HEK293T (cell line): ENCODE measurements around the gene CBFA2T2.
"Not testable (repeated sequence)": the region's sequence is repeated elsewhere in the genome, so short reads cannot be mapped to it uniquely, and the experiment has no call there.

Experiments
- CTCF ChIA-PET: fragments of 350-600 bp; formaldehyde crosslinking; extraction: SDS; loops from one replicate; lab custom pipeline; 2021; ENCODE audit warnings: antibody characterized with exemption, inconsistent platforms; lab: Yijun Ruan, JAX
- POLR2A ChIA-PET: fragments of 350-600 bp; formaldehyde crosslinking; extraction: SDS; loops from one replicate; lab custom pipeline; 2020; ENCODE audit warnings: antibody characterized with exemption, inconsistent platforms; lab: Yijun Ruan, JAX
- DNase-seq: peaks from one replicate; pipeline ENCODE4 v3.0.0; 2012; ENCODE audit warnings: mixed read lengths; ENCODE audit errors: extremely low spot score
- ARNT ChIP-seq: fragments of 450-650 bp; IDR thresholded peaks from 2 replicates; pipeline ENCODE4 v1.6.1; 2017; ENCODE audit warnings: mild to moderate bottlenecking
- BHLHE40 ChIP-seq: fragments of 450-650 bp; IDR thresholded peaks from 2 replicates; pipeline ENCODE4 v1.6.1; 2016; ENCODE audit warnings: mild to moderate bottlenecking, moderate library complexity, borderline replicate concordance
- CTBP1 ChIP-seq: fragments of 450-650 bp; IDR thresholded peaks from 2 replicates; pipeline ENCODE4 v1.6.1; 2016; ENCODE audit warnings: borderline replicate concordance
- ELF4 ChIP-seq: fragments of 450-650 bp; IDR thresholded peaks from 2 replicates; pipeline ENCODE4 v1.6.1; 2017; ENCODE audit warnings: antibody characterized with exemption
- FOXA1 ChIP-seq: fragments of 450-650 bp; IDR thresholded peaks from 2 replicates; pipeline ENCODE4 v1.6.1; 2016; ENCODE audit warnings: mild to moderate bottlenecking
- FOXK2 ChIP-seq: fragments of 450-650 bp; IDR thresholded peaks from 2 replicates; pipeline ENCODE4 v1.6.1; 2016; ENCODE audit warnings: mild to moderate bottlenecking
- FOXM1 ChIP-seq: fragments of 450-650 bp; IDR thresholded peaks from 2 replicates; pipeline ENCODE4 v1.6.1; 2017; ENCODE audit warnings: mild to moderate bottlenecking, borderline replicate concordance
- HDGF ChIP-seq: fragments of 450-650 bp; IDR thresholded peaks from 2 replicates; pipeline ENCODE4 v1.6.1; 2017; ENCODE audit warnings: antibody characterized with exemption, borderline replicate concordance
- L3MBTL2 ChIP-seq: fragments of 450-650 bp; conservative IDR thresholded peaks from 2 replicates; pipeline ENCODE4 v1.6.1; 2016; ENCODE audit warnings: mild to moderate bottlenecking
- LEF1 ChIP-seq: fragments of 450-650 bp; IDR thresholded peaks from 2 replicates; pipeline ENCODE4 v1.6.1; 2017; ENCODE audit warnings: mild to moderate bottlenecking, borderline replicate concordance
- NFRKB ChIP-seq: fragments of 450-650 bp; IDR thresholded peaks from 2 replicates; pipeline ENCODE4 v1.6.1; 2016; ENCODE audit warnings: mild to moderate bottlenecking, moderate library complexity
- SP1 ChIP-seq: fragments of 450-650 bp; IDR thresholded peaks from 2 replicates; pipeline ENCODE4 v1.6.1; 2017
- SUZ12 ChIP-seq: fragments of 450-650 bp; IDR thresholded peaks from 2 replicates; pipeline ENCODE4 v1.6.1; 2016; ENCODE audit warnings: mild to moderate bottlenecking
- TARDBP ChIP-seq: fragments of 450-650 bp; IDR thresholded peaks from 2 replicates; pipeline ENCODE4 v1.6.1; 2016
- ZNF384 ChIP-seq: fragments of 450-650 bp; IDR thresholded peaks from 2 replicates; pipeline ENCODE4 v1.6.1; 2016
- TF ChIP-seq, protein P1 (sequence below): fragments of 450-650 bp; IDR thresholded peaks from 2 replicates; pipeline ENCODE4 v1.6.1; 2016

CBFA2T2 gene

DNA sequence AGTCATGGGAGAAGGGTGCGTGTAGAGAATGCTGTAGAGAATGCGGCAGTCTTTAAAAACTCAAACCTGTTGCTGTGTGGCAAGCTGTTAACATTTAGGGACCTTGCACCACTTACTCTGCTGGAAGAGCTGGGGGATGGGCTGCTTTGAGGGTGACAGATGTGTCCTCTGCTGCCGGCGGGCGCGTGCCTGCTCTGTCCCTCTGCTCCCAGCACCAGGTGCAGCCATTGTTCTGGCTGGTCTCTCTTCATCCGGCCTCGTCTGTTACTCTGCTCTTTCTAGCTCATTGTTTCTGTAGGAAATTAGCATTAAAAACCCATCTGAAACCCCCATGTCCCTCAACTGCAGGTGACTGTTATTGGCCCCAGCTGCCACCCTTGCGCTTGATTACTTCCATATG, 78.5 kb downstream of the CBFA2T2 start:
- DNase-seq, result no peak
- ChIA-PET CTCF (interaction anchor here (0.6 kb wide), 1 partner anchor 51 kb away, joined by 3 read pairs; no protein-coding TSS in a partner anchor), POLR2A (interaction anchor here (2.2 kb wide), 1 partner anchor 79 kb away, joined by 5 read pairs; the partner anchor contains the start of gene CBFA2T2)
- no peak for TF ChIP-seq SP1
- no peak for TF ChIP-seq TARDBP
- no peak for TF ChIP-seq CTBP1
- TF ChIP-seq, protein P1, sequence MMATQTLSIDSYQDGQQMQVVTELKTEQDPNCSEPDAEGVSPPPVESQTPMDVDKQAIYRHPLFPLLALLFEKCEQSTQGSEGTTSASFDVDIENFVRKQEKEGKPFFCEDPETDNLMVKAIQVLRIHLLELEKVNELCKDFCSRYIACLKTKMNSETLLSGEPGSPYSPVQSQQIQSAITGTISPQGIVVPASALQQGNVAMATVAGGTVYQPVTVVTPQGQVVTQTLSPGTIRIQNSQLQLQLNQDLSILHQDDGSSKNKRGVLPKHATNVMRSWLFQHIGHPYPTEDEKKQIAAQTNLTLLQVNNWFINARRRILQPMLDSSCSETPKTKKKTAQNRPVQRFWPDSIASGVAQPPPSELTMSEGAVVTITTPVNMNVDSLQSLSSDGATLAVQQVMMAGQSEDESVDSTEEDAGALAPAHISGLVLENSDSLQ, result no peak
- no peak for TF ChIP-seq HDGF

DNA sequence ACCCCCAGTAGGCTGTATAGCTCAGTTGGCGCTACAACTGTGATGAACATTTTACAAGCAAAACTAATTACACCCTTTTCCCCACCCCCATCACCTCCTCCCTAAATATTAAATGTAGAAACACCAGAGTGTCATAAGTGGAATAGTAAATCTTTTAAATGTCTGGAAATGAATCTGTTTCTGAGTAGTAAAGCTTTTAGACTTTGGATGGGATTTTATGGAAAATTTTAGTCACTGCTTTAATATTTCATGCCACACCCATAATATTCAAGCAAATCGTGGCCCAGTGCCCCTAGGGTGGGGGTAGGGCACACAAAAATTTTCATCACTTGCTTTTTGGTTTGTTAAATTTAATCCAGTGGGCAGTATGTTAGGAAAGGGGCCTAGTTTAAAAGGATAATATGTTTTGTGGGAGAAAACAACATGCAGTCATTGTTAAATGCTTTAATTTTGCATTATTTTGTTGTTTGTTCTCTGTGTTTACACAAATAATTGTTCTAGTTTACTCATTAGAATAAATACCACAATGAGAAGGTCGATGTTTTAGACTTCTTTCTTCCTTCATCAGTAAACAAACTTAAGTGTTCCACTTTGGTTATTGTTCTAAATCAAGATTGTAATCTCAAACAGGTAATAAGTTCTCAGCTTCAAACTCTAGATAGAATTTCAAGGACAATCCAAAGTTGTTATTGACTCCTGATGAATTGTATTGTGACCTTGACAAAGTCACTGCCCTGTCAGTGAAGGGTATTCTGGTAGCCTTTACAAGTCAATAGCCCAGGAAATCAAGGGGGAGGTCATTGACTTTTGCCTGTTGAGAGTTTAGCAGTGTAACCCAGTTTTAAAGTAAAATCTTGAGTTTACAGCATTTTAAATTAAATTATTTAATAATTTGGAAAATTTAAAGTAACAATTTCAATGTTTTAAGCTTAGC, 79.2 kb downstream of the CBFA2T2 start:
- POLR2A ChIA-PET, result interaction anchor here (2.2 kb wide), 1 partner anchor 79 kb away, joined by 5 read pairs; the partner anchor contains the start of gene CBFA2T2
- CTCF ChIA-PET, result interaction anchor here (0.6 kb wide), 1 partner anchor 52 kb away, joined by 3 read pairs; no protein-coding TSS in a partner anchor
- TF ChIP-seq NFRKB, result no peak
- no peak for TF ChIP-seq ZNF384
- no peak for DNase-seq

- ChIA-PET POLR2A (no interaction called here), CTCF (no interaction called here)
Measured at GRCh38 chr20:33569802-33570391, 80.0 kb downstream of the CBFA2T2 start.

GRCh38 chr20:33570743-33571142, 80.8 kb downstream of the CBFA2T2 start:
- CTCF ChIA-PET, result no interaction called here
- no peak for DNase-seq
- POLR2A ChIA-PET, result no interaction called here
- TF ChIP-seq SUZ12 (no peak), HDGF (no peak), TARDBP (no peak), LEF1 (no peak), FOXA1 (no peak), ARNT (no peak), NFRKB (no peak), CTBP1 (no peak), FOXK2 (no peak), ELF4 (no peak), SP1 (no peak), L3MBTL2 (no peak), ZNF384 (no peak), FOXM1 (no peak), BHLHE40 (no peak)
- TF ChIP-seq, protein P1, result no peak

More at GRCh38 chr20:33569802-33570391, 80.0 kb downstream of the CBFA2T2 start:
- DNase-seq, result no peak
- no peak for TF ChIP-seq HDGF
- no peak for TF ChIP-seq SUZ12
- TF ChIP-seq NFRKB, result no peak
- no peak for TF ChIP-seq FOXA1
- no peak for TF ChIP-seq ARNT
- TF ChIP-seq, protein P1, result no peak
- no peak for TF ChIP-seq LEF1
- no peak for TF ChIP-seq FOXK2
- no peak for TF ChIP-seq ZNF384
- no peak for TF ChIP-seq SP1
- no peak for TF ChIP-seq FOXM1
- no peak for TF ChIP-seq TARDBP
- no peak for TF ChIP-seq ELF4
- TF ChIP-seq L3MBTL2, result no peak

GRCh38 chr20:33573268-33573667, 83.4 kb downstream of the CBFA2T2 start:
- DNase-seq, POLR2A ChIA-PET, CTCF ChIA-PET: not testable (repeated sequence)

DNA sequence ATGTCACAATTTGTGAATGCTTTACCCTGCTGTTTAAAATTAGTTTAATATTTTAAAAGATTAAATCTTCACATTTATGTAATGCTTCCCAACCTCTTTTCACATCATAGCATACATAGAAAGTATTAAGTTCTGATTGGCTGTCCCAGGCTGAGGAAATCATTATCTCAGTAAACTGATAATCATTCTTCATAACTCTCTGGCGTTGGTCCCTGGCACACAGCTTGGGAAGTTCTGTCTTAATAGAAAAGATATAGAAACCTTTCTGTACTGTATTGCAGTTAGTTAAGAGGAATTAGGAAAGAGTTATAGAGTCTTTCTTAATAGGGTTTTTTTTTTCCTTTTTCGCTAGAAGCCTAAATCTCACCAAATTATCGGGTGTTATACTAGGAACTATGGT, 85.4 kb downstream of the CBFA2T2 start:
- DNase-seq, result no peak
- POLR2A ChIA-PET, result interaction anchor here (0.6 to 1.8 kb wide), 2 partner anchors 10 to 85 kb away, joined by 3 to 4 read pairs; partner anchors contain the start of gene CBFA2T2
- CTCF ChIA-PET, result interaction anchor here (0.6 kb wide), 1 partner anchor 1174 kb away, joined by 4 read pairs; no protein-coding TSS in a partner anchor
- TF ChIP-seq LEF1, result no peak
- no peak for TF ChIP-seq FOXM1
- no peak for TF ChIP-seq ELF4
